Panc1 (cell line): ENCODE data around the gene MYRFL. TPM values are rescaled to one million over a fixed set of nuclear protein-coding genes. Genes with fewer than 3 reads are reported as not detected.

Experiments used
- ATAC-seq: fragments of 200-7000 bp; cut with Tn5 transposase; 2 replicates; pipeline ENCODE4 v1.9.1; 2020; ENCODE audit warnings: mild to moderate bottlenecking, moderate library complexity
- BruUV-seq: library from RNA; stranded (reverse); fragments of 400-500 nt; replicated peaks from 2 replicates; lab custom pipeline; 2021; lab: Mats Ljungman, UMichigan
- CTCF ChIA-PET: fragments of 300-600 bp; sonication (Branson Sonifier 250); formaldehyde crosslinking; loops from one replicate; lab custom pipeline; 2022; ENCODE audit warnings: antibody characterized with exemption; lab: Charles Lee
- POLR2A ChIA-PET: fragments of 300-600 bp; sonication (Branson Sonifier 250); formaldehyde crosslinking; loops from one replicate; lab custom pipeline; 2022; ENCODE audit warnings: antibody characterized with exemption; lab: Charles Lee
- DNase-seq: peaks from one replicate; pipeline ENCODE4 v3.0.0-alpha.2; 2010; ENCODE audit warnings: low read depth, low spot score
- H3K27ac ChIP-seq: 2 replicates; pipeline ENCODE4 v1.5.1; 2011; ENCODE audit warnings: mild to moderate bottlenecking, low read length, inconsistent platforms
- H3K27me3 ChIP-seq: fragments of 200-500 bp; sonication (Bioruptor generic); 2 replicates; pipeline ENCODE4 v1.6.0; 2014; ENCODE audit warnings: low read length, inconsistent platforms; ENCODE audit not compliant: control insufficient read depth, insufficient read depth
- H3K36me3 ChIP-seq: fragments of 200-500 bp; sonication (Bioruptor generic); 2 replicates; pipeline ENCODE4 v1.5.1; 2014; ENCODE audit warnings: inconsistent platforms, mild to moderate bottlenecking, low read length, moderate library complexity; ENCODE audit not compliant: control insufficient read depth, insufficient read depth
- H3K4me1 ChIP-seq: 2 replicates; pipeline ENCODE4 v1.5.1; 2011; ENCODE audit warnings: inconsistent platforms, mild to moderate bottlenecking, low read length, moderate library complexity; ENCODE audit not compliant: control insufficient read depth, insufficient read depth
- H3K4me3 ChIP-seq, 2 experiments: 2 replicates each; pipeline ENCODE4 v1.5.1; 2011 to 2012; ENCODE audit warnings: low read depth in 2 of 2, low read length in 2 of 2, mild to moderate bottlenecking in 2 of 2, inconsistent platforms in 1 of 2, moderate library complexity in 1 of 2
- H3K9me3 ChIP-seq: fragments of 200-500 bp; sonication (Bioruptor generic); 2 replicates; pipeline ENCODE4 v1.5.1; 2014; ENCODE audit warnings: low read depth, mild to moderate bottlenecking, inconsistent platforms, low read length, moderate library complexity; ENCODE audit not compliant: control insufficient read depth, insufficient read depth
- CTCF ChIP-seq: fragments of 450-650 bp; IDR thresholded peaks from 2 replicates; pipeline ENCODE4 v1.5.1; 2017; ENCODE audit warnings: mild to moderate bottlenecking
- POLR2AphosphoS5 ChIP-seq: IDR thresholded peaks from 2 replicates; pipeline ENCODE4 v1.6.1; 2012; ENCODE audit warnings: mild to moderate bottlenecking, low read depth, low read length, moderate library complexity
- SIN3A ChIP-seq: IDR thresholded peaks from 2 replicates; pipeline ENCODE4 v1.6.1; 2012; ENCODE audit warnings: low read depth, mild to moderate bottlenecking, low read length, moderate library complexity, borderline replicate concordance; ENCODE audit not compliant: insufficient read depth
- TCF7L2 ChIP-seq: IDR thresholded peaks from 2 replicates; pipeline ENCODE4 v1.6.1; 2011; ENCODE audit warnings: mild to moderate bottlenecking, low read depth, low read length, inconsistent platforms
- in situ Hi-C: cut with HindIII; loops from 2 replicates; pipeline ENCODE4 v1.10.0; 2016; ENCODE audit warnings: low sequenced_read_pairs, low pct_unique_long_range_greater_than_20kb
- intact Hi-C: fragments of 100-400 bp; cut with micrococcal nuclease; formaldehyde crosslinking; loops from one replicate; pipeline ENCODE4 v1.10.0; 2022; ENCODE audit not compliant: unreplicated experiment
- total RNA-seq: library from RNA; stranded (reverse); gene quantifications from one replicate; pipeline ENCODE4 v1.2.1, GENCODE V29; 2021; ENCODE audit not compliant: unreplicated experiment
- TF ChIP-seq, protein P1 (sequence below), 2 experiments: IDR thresholded peaks; 2 replicates each; pipeline ENCODE4 v1.6.1; 2011 to 2012; ENCODE audit warnings: low read depth in 2 of 2, control low read depth in 1 of 2, low read length in 1 of 2, mild to moderate bottlenecking in 1 of 2, moderate library complexity in 1 of 2; ENCODE audit not compliant: insufficient read depth in 1 of 2

MYRFL gene
- total RNA-seq, 1 experiment from 2014 or later, result not detected

DNA sequence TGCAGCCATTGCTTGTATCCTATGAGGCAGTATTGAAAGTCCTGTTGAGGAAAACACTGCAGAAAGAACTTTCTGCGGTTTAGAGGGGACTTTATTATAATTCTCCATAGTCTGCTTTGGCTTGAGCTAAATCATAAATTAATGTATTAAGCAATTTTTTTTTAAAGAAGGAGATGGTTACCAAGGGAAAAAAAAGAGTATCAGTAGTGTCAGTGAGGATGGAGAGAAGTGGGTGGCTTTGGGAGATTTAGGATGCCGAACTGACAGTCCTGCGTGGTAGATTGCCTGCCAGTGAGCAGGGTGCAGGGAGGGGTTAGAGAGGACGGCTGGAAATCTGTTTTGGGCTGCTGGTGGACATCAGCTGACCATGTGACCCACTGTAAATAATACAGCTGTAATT lies 96.8 kb downstream of the MYRFL start:
- no peaks in the 10 kb centered on the region for H3K36me3 ChIP-seq
- intact Hi-C loops, result no loop called here
- H3K9me3 ChIP-seq, result no peaks in the 10 kb centered on the region
- CTCF ChIA-PET, result no interaction called here
- no TSS peak for BruUV-seq
- H3K4me3 ChIP-seq, result no peak overlapping the region
- DNase-seq (no peak), ATAC-seq (no peak)
- H3K27me3 ChIP-seq, result no peaks in the 10 kb centered on the region; the same call in 1 of the 2 replicates
- POLR2A ChIA-PET, result no interaction called here
- in situ Hi-C loops, result no loop called here
- H3K27ac ChIP-seq, result no peak overlapping the region
- TF ChIP-seq, protein P1, sequence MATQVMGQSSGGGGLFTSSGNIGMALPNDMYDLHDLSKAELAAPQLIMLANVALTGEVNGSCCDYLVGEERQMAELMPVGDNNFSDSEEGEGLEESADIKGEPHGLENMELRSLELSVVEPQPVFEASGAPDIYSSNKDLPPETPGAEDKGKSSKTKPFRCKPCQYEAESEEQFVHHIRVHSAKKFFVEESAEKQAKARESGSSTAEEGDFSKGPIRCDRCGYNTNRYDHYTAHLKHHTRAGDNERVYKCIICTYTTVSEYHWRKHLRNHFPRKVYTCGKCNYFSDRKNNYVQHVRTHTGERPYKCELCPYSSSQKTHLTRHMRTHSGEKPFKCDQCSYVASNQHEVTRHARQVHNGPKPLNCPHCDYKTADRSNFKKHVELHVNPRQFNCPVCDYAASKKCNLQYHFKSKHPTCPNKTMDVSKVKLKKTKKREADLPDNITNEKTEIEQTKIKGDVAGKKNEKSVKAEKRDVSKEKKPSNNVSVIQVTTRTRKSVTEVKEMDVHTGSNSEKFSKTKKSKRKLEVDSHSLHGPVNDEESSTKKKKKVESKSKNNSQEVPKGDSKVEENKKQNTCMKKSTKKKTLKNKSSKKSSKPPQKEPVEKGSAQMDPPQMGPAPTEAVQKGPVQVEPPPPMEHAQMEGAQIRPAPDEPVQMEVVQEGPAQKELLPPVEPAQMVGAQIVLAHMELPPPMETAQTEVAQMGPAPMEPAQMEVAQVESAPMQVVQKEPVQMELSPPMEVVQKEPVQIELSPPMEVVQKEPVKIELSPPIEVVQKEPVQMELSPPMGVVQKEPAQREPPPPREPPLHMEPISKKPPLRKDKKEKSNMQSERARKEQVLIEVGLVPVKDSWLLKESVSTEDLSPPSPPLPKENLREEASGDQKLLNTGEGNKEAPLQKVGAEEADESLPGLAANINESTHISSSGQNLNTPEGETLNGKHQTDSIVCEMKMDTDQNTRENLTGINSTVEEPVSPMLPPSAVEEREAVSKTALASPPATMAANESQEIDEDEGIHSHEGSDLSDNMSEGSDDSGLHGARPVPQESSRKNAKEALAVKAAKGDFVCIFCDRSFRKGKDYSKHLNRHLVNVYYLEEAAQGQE (IDR thresholded peaks at IDR 0.05; ENCODE audit: insufficient read depth in 1 of 2, low read depth in 2 of 2, low read length in 1 of 2), result no peak
- TF ChIP-seq TCF7L2 (no peak), CTCF (no peak), SIN3A (no peak), POLR2AphosphoS5 (no peak)
- no peaks in the 10 kb centered on the region for H3K4me1 ChIP-seq

DNA sequence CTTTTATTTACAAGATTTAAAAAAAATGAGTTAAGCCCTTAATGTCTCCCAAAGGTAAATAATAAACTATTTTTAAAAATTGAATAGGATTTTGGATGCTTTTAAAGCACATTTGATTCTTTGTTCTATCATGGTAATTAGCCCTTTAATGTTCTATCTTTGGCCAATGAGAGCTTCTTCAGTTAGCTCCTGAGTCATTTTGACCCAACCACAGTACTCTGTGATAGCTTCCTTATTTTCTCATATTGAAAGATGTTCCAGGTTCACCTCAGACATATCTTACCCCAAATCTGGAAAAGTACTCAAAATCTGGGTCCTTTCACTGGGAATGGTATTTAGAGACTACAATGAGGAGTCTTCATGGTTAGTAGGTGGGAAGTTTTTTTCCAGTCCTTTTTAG lies 98.0 kb downstream of the MYRFL start:
- POLR2A ChIA-PET, result no interaction called here
- Histone ChIP-seq H3K9me3 (no peaks in the 10 kb centered on the region), H3K36me3 (no peaks in the 10 kb centered on the region), H3K27ac (no peak overlapping the region), H3K4me3 (no peak overlapping the region), H3K4me1 (no peaks in the 10 kb centered on the region), H3K27me3 (peaks cover 2% of the 10 kb centered on the region; the same call in 1 of the 2 replicates)
- in situ Hi-C loops, result no loop called here
- no TSS peak for BruUV-seq
- ATAC-seq (no peak), DNase-seq (no peak)
- intact Hi-C loops, result no loop called here
- CTCF ChIA-PET, result no interaction called here
- TF ChIP-seq CTCF, result no peak
- TF ChIP-seq, protein P1 (IDR thresholded peaks at IDR 0.05; ENCODE audit: insufficient read depth in 1 of 2, low read depth in 2 of 2, low read length in 1 of 2), result no peak
- TF ChIP-seq TCF7L2, result no peak
- TF ChIP-seq POLR2AphosphoS5, result no peak
- no peak for TF ChIP-seq SIN3A
